ENCODE data around the gene SLC37A1. TPM values are rescaled to one million over a fixed set of nuclear protein-coding genes. Genes with fewer than 3 reads are reported as not detected.

SLC37A1 gene
- total and polyA plus RNA-seq, 9 of the 15 experiments (the other 6 are each of a cell fraction or from before 2014, with no cell fraction given), result 0.06 to 3.4 (median 0.40) TPM

GRCh38 chr21:42496120-42496838 is 17.4 kb upstream of the SLC37A1 start, which contains the start of gene RSPH1 (continued):
- 0 out of 2 replicates have a peak, but pooled peaks have one; percentile 27 for TF ChIP-seq JUND (IDR thresholded peaks at IDR 0.05; ENCODE audit: borderline replicate concordance, low read depth, low read length)
- TF ChIP-seq JUND (tag; IDR thresholded peaks at IDR 0.05; ENCODE audit: borderline replicate concordance, low read depth, low read length), result no peak
- TF ChIP-seq PCBP1 (IDR thresholded peaks at IDR 0.05; ENCODE audit: low read depth, low read length, poor library complexity, severe bottlenecking), result peak; percentile 52
- TF ChIP-seq CTCF (IDR thresholded peaks at IDR 0.05 in 2 of 3, conservative IDR thresholded peaks at IDR 0.05 in 1 of 3; ENCODE audit: insufficient read depth in 2 of 3, low read depth in 1 of 3, low read length in 3 of 3), result peak in 1 of 3 experiments; percentile 1; a peak in 1 of 6 replicates
- TF ChIP-seq ARNT (IDR thresholded peaks at IDR 0.05), result no peak
- TF ChIP-seq TCF15 (CRISPR knock-in tag; IDR thresholded peaks at IDR 0.05), result no peak
- TF ChIP-seq RBFOX2 (IDR thresholded peaks at IDR 0.05; ENCODE audit: low read depth, low read length), result 0 out of 2 replicates have a peak, but pooled peaks have one; percentile 30
- TF ChIP-seq GABPA (tag; conservative IDR thresholded peaks at IDR 0.05; ENCODE audit: low read depth), result peak; percentile 83
- TF ChIP-seq ZNF24 (IDR thresholded peaks at IDR 0.05), result no peak
- TF ChIP-seq MTA3 (IDR thresholded peaks at IDR 0.05; ENCODE audit: borderline replicate concordance), result peak; percentile 12; the same call in 1 of the 2 replicates
- TF ChIP-seq KLF1 (tag; IDR thresholded peaks at IDR 0.05), result no peak
- peak; percentile 81; the same call in 1 of the 2 replicates for TF ChIP-seq TFAP4 (CRISPR knock-in tag; IDR thresholded peaks at IDR 0.05; ENCODE audit: borderline replicate concordance)
- TF ChIP-seq GMEB1 (CRISPR knock-in tag; IDR thresholded peaks at IDR 0.05), result peak; percentile 59
- no peak for TF ChIP-seq ZNF586 (CRISPR knock-in tag; conservative IDR thresholded peaks at IDR 0.05)
- no peak for TF ChIP-seq ARHGAP35 (IDR thresholded peaks at IDR 0.05; ENCODE audit: partially characterized antibody)
- no peak for TF ChIP-seq TEAD2 (tag; IDR thresholded peaks at IDR 0.05)
- TF ChIP-seq ELF4 (CRISPR knock-in tag; IDR thresholded peaks at IDR 0.05), result peak; percentile 83; the same call in 1 of the 2 replicates
- no peak for TF ChIP-seq AFF1 (IDR thresholded peaks at IDR 0.05; ENCODE audit: low read depth in 1 of 2, partially characterized antibody in 2 of 2)

All from K562 (cell line).